ENCODE data around the gene PDE3A.

Gene PDE3A

GRCh38 chr12:20426957-20427356 is 58.6 kb downstream of the PDE3A start:
- no peak for DNase-seq

GRCh38 chr12:20429852-20430251 is 61.5 kb downstream of the PDE3A start:
- no peak for DNase-seq

- no peak for DNase-seq
Measured at GRCh38 chr12:20432290-20432689, 64.0 kb downstream of the PDE3A start.

GRCh38 chr12:20434996-20435395 is 66.7 kb downstream of the PDE3A start:
- no peak for DNase-seq

GRCh38 chr12:20436316-20436715 is 68.0 kb downstream of the PDE3A start:
- no peak for DNase-seq

GRCh38 chr12:20438299-20438779 is 70.0 kb downstream of the PDE3A start:
- DNase-seq, result no peak

GRCh38 chr12:20439626-20440025 is 71.3 kb downstream of the PDE3A start:
- DNase-seq, result no peak

- DNase-seq, result no peak
Measured at GRCh38 chr12:20440408-20440807, 72.1 kb downstream of the PDE3A start.

- no peak for DNase-seq
Measured at GRCh38 chr12:20442322-20442721, 74.0 kb downstream of the PDE3A start.

- DNase-seq, result no peak
Measured at GRCh38 chr12:20443255-20443654, 74.9 kb downstream of the PDE3A start.

GRCh38 chr12:20443792-20444191 is 75.5 kb downstream of the PDE3A start:
- DNase-seq, result no peak

GRCh38 chr12:20444595-20445170 is 76.3 kb downstream of the PDE3A start:
- no peak for DNase-seq

GRCh38 chr12:20445687-20446086 is 77.3 kb downstream of the PDE3A start:
- DNase-seq, result no peak

- DNase-seq, result no peak
Measured at GRCh38 chr12:20446836-20447235, 78.5 kb downstream of the PDE3A start.

- no peak for DNase-seq
Measured at GRCh38 chr12:20448781-20449180, 80.4 kb downstream of the PDE3A start.

- no peak for DNase-seq
Measured at GRCh38 chr12:20450591-20451180, 82.3 kb downstream of the PDE3A start.

- no peak for DNase-seq
Measured at GRCh38 chr12:20451761-20452160, 83.4 kb downstream of the PDE3A start.

GRCh38 chr12:20452496-20453010 is 84.2 kb downstream of the PDE3A start:
- no peak for DNase-seq

GRCh38 chr12:20453756-20454310 is 85.5 kb downstream of the PDE3A start:
- DNase-seq, result no peak

- DNase-seq, result no peak
Measured at GRCh38 chr12:20455001-20455706, 86.8 kb downstream of the PDE3A start.

GRCh38 chr12:20457582-20457981 is 89.2 kb downstream of the PDE3A start:
- DNase-seq, result no peak

GRCh38 chr12:20458011-20458410 is 89.7 kb downstream of the PDE3A start:
- no peak for DNase-seq

GRCh38 chr12:20459920-20460319 is 91.6 kb downstream of the PDE3A start:
- DNase-seq, result no peak

- no peak for DNase-seq
Measured at GRCh38 chr12:20460956-20461355, 92.6 kb downstream of the PDE3A start.

All from activated CD4-positive, alpha-beta T cell treated with anti-CD3 and anti-CD28 coated beads, Interleukin-2, amount 50 U/mL, for 16 hours (primary cell).